Measurements from ENCODE around the gene ASB12. TPM values are rescaled to one million over a fixed set of nuclear protein-coding genes. Genes with fewer than 3 reads are reported as not detected.
A peak's percentile ranks its signal among the peaks of the same experiment; 100 is the strongest.
"Not testable (repeated sequence)": the region's sequence is repeated elsewhere in the genome, so short reads cannot be mapped to it uniquely, and the experiment has no call there.

ASB12 gene, protein sequence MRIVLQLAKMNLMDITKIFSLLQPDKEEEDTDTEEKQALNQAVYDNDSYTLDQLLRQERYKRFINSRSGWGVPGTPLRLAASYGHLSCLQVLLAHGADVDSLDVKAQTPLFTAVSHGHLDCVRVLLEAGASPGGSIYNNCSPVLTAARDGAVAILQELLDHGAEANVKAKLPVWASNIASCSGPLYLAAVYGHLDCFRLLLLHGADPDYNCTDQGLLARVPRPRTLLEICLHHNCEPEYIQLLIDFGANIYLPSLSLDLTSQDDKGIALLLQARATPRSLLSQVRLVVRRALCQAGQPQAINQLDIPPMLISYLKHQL
- not detected in 2 replicates for total RNA-seq (2014; rRNA removed; shearing (Covaris generic))

DNA sequence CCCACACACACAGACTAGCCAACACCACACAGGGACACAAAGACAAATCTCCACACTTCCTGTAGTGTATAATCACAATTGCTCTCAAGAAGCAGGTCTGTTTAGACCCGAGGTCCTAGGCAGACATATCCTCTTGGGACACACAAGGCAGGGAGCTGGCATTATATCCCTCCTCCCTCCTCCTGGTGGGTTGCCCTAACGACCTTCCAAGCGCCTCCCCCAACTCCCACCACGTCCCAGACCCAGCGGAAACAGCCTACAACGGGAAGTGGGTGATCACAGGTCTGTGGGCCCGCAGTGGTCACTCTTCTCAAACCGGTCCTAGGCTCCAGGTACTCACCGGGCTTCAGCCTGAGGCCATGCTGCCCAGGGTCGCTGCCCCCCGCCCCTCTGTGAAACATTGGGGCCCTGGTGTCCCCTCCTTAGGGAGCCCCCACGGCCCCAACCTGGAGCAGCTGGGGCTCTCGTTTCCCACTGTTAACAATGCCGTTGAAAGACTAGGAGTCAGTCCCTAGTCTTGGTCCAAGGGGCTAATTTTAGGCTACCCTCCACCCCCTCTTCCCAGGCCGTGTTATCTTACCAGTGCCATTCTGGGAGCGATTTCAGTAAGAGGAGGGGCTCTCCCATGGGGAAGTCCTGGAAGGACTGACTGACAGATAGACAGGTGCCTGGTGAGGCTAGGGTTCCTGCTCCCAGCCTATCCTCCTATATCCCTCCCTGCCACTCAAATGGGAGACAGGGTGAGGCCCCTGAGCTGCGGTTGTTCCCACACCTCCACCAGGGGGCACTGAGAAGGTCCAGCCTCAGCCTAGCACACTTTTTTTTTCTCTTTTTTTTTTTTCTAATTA, at the start of gene ASB12:
Gene ASB12 (minus strand): TSS at position 485 of the 848 bp plus-strand sequence. CDS start 4,957 bp downstream, outside the sequence.
- DNase-seq (ENCODE audit: low read depth): no peak

DNA sequence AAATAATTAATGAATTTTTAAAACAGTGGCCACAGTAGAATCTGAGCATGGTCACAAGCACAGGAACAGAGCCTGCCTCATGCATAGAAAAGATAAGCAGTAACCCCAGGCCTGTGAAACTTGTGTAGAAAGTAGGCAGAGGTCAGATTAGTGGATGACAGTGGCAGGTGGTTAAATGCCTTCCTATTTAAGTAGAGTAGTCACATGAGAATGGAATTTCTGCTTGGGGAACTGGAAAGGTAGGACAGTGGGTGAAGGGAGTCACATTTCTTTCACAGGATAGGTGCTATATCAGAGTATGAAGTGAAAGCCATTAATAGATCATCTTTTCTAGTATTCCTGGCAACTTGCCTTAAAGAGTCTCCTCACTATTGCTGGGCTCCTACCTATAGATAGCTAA, 34.9 kb upstream of the ASB12 start:
- no peak for DNase-seq (ENCODE audit: low read depth)

DNA sequence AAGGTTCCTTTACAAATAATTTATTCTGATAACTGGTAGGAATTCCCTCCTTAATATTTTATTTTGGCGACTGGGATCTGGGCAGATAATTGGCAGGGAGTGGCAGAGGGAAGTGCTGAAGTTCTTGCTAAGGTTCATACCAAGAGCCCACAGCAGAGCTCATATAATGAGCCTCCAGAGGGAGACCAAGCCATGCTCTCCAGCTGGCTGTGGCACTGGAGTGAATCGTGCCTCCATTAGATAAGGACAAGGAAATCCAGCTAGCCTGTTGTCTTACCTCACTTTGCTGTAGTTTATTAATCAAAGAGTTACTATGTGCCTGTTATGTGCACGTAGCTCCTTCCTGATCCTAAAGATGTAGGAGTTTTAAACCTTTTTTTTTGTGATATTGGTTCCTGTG, 1.3 kb downstream of the ASB12 start:
- no peak for DNase-seq (ENCODE audit: low read depth)

DNA sequence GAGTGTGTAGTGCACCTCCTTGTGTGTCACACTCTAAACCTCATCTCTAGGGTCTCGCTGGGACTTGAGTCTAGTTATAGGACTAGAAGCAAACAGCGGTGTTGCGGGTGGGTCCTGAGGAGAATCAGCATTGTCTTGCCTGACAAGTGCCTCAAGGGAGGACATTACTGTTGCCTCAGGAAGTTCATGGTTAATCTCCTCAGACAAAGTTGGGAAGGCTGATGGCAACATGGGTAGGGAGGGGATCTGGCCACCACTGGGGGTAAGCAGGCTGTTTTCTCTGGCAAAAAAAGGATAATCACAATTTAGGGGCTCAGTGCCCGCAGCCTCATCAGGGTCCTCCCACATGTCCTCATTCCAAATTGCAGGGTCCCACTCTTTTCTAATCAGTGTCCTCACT, 12.4 kb downstream of the ASB12 start:
- no peak for DNase-seq (ENCODE audit: low read depth)

DNA sequence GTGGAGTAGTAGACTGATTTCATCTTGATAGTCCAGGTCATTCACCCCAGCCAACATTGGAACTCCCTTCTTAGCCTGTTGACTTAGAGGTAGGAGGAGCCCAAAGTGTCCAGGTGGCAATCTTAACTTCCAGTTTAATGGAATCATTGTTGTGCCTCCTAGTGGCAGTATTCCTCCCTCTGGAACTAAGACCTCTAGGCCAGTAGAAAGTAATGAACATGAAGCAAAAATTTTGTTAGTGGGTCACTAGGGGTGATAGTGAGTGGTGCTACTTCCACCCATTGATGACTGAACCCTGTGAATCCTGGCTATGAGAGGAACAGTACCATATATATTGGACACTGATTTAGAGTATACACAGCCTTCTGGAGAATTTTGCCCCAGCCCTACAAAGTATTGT, 16.4 kb downstream of the ASB12 start:
- DNase-seq (ENCODE audit: low read depth): not testable (repeated sequence)

DNA sequence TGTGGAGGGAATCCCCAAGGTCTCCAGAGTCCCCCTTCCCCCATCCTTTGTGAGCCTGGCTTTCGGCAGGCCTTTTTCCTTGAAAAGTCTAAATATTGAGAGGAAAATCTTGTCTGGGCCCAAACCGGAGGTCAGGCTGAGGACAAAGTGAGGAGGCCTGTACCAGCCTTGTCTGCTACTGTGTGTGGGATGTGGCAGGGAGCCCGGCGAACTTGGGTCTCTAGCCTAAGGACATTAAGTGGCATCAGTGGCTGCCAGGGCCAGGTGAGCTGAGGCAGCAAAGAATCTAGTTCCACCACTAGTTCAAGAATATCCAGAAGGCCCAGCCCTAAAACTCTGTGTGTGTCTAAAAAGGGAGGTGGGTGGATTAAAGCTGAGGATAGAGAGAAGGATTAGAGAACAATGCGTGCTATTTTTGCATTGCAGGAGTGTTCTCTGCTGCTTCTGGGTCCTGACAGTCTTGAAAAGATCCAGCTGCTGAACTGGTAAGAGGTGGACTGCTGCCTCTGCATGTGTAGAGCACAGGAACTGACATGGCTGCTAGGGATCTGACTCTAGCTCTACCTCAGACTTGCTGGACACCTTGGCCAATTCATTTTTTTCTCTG, 23.7 kb downstream of the ASB12 start:
- no peak for DNase-seq (ENCODE audit: low read depth)

DNA sequence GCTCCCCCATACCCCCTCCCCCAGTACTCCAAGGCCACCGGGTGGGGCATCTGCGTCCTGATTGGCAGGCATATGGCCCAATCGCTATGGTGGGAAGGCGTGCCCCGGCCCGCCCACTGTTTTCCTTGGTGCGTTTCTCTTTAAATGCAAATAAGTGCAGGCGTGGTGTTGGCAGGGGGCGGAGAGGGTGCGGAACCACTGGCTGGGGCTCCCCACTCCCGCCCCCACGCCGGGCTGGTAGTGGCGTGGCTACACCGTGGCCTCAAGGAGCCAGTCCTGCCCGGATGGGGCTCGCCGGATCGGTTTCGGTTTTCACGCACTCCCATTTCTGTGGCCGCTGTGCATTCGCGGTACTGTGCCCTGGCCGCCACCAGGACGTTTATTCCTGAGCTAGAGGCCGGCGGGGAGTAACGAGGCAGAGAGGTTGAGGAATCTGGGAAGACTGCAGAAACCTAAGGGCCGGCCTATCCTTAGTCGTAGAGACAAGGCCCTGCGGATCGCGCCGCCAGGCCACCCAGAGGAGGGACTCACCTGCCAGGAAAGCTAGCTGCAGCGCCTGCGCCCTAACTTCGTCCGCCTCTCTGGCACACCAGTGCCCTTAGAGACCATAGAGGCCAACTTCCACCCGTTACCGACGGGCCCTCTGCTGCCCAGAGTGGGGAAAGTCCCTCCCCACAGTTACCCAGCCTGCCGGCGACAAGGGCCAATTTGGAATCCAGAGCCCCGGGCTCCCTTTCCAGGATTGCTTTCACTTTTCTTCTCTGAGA, 24.5 kb downstream of the ASB12 start:
- peak; percentile 85 for DNase-seq (ENCODE audit: low read depth)

DNA sequence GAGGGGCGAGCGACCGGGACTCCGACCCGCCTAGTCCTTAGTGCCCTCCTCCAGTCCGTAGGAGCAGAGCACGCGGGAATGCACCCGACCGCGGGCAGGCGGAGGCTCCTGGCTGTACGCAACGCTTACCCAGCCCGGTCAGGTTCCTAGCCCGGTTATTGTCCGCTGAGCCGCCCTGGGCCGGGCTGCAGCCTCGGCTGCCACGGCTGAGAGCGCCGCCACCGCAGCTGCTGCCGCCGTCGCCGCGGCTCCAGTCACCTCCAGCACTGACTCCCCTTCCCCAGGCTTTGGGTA, 25.0 kb downstream of the ASB12 start, which contains the start of gene AMER1:
Gene AMER1 (minus strand): TSS at position 268 of the 294 bp plus-strand sequence. CDS start 12,422 bp downstream, outside the sequence.
- DNase-seq (ENCODE audit: low read depth): no peak

DNA sequence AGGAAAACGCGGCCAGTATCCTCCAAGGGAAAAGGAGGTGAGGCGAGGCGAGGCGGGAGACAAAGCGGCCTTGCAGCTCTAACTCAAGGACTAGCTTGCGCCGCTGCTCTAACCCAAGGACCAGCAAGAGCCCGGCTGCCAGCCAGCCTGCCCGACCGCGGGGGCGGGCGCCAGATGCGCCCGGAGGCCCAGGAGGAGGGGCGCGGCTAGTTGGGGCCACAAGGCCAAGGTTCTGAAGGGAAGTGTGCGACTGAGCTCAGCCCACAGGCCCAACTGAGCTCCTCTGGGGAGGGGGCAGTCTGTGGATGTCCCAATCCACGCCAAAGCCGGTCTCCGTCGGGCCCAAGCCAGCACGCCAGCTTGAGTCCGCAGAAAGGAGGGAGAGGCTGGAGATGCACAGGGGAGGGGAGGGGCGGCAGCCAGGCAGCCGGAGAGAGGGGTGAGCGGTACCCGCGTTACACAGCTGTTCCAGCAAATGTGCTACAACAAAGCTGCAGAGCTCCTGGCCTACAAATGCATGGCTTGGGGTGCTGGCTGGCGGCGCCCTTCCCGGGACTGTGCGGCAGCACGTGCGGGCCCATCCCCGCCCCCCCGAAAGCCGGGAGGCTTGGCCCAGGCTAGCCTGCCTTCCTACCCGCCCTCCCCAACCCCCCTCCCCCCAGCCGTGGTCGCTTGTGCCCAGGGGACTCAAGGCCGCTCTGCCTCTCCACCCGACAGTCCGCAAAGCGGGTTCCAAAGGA, 25.5 kb downstream of the ASB12 start:
- DNase-seq (ENCODE audit: low read depth): peak; percentile 21

DNA sequence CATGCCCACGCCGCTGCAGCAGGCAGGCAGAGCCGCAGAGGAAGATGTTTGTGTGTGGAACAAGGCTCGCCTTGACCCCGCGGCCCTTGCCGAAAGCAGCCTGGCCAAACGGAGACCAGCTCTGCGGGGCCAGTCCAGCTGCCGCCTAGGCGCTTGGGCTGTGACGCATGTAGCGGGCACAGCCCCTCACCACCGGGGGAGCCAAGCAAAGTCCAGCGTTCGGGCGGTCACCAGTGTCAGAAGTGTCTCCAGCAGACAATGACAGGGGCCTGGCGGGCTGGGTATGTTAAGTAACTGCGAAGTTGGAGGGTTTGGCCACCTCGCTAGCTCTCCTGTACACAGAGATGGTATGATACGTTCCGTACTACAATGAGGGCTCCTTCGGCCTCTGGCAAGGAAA, 26.2 kb downstream of the ASB12 start:
- DNase-seq (ENCODE audit: low read depth): no peak

DNA sequence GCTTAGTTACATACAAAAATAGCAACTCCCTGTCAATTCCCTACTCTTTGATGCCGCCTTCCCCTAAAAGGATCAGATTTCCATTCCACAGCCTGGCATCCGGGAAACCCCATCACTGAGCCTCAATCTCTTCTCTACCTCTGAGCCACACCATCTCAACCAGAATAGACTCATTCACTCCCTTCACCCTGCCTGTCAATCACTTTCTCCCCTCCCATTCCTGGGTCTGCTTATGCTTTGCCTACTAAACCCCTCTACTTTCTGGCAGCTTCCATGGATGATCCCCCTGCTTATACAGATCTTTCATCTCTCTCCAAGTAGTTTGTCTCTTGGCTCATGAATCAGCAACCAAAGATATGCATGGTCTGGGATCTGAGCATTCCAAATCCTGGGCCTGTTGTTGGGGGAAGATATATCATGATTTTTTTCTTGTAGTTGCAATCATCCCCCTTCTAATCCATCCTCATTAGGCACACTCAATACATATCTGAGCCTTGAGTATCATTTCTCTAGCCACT, 27.5 kb downstream of the ASB12 start:
- no peak for DNase-seq (ENCODE audit: low read depth)

DNA sequence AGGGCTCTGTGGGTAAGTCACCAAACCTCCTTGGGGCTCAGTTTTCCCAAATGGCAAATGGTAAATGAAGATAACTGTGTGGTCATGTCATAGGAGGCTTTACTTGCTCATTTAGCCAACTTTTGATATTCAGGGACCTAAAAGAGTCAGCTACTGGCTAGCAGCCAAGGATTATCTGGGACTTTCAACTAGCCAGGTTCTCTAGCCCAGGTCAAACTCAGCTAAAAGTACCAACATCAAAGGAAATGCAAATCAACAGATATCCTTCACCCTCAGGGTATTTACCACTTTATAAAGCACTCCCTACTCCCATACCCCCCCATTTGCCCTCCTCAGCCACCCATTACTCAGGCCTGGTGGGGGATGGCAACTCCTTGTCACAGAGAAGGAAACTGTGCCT, 32.4 kb downstream of the ASB12 start:
- no peak for DNase-seq (ENCODE audit: low read depth)

DNA sequence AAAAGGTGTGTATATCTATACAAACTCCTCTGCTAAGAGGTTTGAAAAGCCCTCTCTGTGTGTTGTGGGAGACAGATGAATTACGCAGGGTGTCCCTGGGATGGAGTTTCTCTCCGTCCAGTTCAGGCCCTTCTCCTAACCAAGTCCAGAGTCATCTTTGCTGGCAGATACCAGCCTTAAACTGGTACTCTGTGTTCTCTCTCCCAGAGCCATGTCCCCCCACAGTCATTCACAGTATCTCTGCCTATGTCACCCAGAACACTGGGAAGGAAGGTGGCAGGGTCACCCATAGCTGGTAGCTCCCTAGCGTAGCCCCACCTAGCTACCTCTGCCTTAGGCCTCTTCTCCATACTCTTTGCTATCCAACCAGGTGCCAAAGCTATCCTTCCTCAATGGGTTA, 33.8 kb downstream of the ASB12 start:
- no peak for DNase-seq (ENCODE audit: low read depth)

DNA sequence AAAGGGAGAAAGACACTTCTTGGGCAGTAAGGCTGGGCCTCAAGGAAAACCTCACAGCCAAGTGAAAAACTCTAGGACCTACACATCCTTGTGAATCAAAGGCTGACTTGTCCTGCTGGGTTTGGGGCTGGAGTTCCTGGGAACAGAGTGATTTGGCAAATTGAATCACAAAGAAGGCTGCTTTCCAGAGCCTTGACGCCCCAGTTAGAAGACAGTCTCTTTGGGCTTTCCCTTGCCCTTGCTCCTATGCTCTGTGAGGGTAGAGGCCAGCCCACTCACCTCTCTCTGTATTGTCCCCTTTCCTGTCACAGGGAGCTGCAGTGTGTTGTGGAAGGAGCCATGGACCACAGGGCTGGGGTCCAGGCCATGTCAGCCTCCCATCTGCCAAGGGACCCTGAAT, 34.5 kb downstream of the ASB12 start:
- no peak for DNase-seq (ENCODE audit: low read depth)

DNA sequence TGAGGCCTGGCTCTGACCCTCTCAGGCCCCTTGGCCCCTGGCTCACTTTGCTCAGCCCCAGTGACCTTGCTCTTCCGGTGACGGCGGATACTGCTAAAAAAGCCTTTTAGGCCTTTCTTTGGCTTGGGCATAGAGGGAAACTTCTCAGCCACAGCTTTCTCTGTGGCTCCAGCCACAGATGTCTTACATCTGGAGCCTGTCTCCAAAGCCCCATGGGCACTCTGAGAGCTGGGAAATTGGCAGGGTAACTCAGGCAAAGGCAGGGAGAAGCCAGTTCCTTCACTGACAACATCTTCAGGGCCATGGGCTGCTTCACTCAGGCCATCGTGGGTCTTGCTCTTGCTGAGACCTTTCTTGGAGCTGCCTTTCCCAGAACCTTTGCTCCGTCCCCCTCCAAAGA, 37.7 kb downstream of the ASB12 start:
- DNase-seq (ENCODE audit: low read depth): no peak

DNA sequence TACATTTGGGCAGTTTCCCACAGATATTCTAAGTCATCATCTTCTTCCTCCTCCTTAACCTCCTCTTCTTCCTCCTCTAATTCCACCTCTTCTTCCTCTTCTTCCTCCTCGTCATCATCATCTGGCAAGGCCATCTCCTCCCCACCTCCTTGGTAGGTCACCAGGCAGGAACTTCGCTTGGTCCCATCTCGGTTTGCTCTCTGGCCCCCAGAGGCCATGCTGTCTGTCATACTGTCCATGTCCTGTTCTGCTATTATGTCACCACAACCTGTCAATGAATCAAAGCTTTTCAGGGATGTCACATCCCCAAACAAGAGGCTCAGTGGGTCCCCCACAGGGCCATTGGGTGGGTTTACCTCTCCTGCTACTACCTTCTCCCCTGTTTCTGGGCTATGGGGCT, 38.4 kb downstream of the ASB12 start:
- no peak for DNase-seq (ENCODE audit: low read depth)

DNA sequence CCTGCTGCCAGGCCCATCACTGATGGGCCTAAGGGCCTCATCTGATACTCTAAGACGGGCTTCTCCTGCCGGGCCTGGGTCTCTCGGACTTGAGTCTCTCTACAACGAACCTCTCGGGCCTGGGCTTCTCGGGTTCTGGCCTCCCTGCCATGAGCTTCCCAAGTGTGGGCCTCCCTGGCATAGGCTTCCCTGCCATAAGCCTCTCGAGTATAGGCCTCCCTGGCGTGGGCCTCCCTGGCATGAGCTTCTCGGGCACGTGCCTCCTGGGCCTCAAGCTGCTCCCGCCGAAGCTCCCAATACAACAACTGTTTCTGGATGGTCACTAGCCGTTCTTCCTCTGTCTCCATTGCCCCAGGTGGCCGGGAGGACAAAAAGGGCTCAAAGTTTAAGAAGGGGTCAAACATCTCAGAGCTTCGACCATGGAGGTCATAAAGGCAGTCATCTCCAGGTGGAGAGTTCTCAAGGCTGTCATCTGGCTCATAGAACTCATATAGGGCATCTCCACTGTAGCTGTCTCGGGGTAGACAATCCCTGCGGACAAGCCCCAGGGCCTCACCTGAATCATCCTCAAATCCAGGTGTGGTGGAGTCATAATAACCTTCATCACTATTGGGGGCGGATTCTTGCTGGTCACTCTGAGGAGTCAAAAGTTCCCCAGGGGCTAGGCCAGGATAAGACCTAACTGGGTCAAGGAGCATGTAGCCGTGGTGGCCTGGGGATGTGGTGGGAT, 39.0 kb downstream of the ASB12 start:
- no peak for DNase-seq (ENCODE audit: low read depth)

DNA sequence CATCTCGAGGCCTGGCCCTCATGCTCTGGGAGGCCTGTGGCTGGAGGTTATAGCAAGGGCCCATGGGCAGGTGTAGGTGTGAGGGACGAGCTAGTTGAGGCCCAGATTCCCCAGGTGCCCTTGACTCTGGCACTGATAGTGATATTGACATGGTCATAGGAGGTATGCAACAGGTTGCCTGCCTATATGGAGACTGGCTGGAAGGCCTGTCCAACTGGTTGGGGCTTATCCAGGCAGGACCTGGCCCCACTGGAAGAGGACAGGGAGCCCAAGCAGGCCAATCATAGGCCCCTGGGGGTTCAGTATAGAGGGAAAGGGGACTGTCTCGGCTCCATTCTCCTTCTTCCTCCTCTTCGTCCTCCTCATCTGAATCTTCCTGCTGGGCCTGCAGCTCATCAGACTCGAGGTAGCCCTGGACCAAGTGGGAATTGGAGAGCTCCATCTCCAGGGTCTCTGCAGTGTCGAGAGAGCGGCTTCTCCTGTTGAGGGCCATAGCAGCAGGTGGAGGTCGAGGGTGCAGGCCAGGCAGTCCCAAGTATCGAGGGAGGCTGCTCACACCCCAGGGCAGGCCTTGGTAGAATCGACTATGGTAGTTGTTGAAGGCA, 40.2 kb downstream of the ASB12 start:
- no peak for DNase-seq (ENCODE audit: low read depth)

DNA sequence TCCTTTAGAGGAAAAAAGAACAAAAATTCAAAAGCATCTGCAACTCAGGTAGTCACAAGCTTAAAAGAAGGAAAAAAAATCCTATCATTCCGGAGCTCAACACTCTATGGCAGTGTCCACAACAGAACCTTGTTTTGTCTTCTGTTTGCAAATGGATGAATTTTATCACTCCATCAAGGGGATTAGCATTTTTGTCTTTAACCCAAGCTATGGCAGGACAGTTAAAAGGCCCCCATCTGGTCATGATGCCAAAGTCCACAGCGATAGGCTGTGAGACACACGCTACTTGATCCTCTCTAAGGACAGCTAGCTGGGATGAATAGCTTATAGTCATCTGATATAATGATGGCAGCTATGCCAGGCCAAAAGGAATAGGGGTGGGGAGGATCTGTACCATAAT, 41.5 kb downstream of the ASB12 start:
- no peak for DNase-seq (ENCODE audit: low read depth)

DNA sequence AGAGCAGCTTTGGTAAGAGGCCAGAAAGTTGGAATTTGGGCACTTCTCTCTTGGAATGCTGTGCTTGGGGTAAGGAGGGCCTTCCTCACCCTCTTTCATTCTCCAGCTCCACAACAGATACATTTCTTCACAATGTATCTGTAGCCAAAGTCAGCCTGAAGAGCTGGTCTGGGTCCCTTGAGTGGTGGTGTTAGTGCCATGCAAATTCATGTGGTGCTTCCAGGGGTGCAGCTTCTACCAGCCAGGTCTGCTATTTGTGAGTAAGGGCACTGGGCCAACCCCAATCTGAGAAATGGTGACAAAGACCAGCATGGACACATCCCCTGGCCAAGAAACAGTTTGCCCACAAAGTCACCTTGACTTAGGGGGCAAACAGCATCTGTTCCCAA, 42.7 kb downstream of the ASB12 start:
- DNase-seq (ENCODE audit: low read depth): no peak

Measured in Daoy (cell line).